CD8-positive, alpha-beta memory T cell (primary cell): ENCODE results near the gene SLC2A9. TPM values are rescaled to one million over a fixed set of nuclear protein-coding genes. Genes with fewer than 3 reads are reported as not detected.
"Not testable (repeated sequence)": the region's sequence is repeated elsewhere in the genome, so short reads cannot be mapped to it uniquely, and the experiment has no call there.

ENCODE experiments used
- CTCF ChIA-PET: fragments of 350-600 bp; sonication (Branson Sonifier 250); formaldehyde crosslinking; loops from one replicate; lab custom pipeline; 2021; ENCODE audit warnings: antibody characterized with exemption; lab: Charles Lee
- POLR2A ChIA-PET: fragments of 350-600 bp; sonication (Branson Sonifier 250); formaldehyde crosslinking; loops from one replicate; lab custom pipeline; 2021; ENCODE audit warnings: antibody characterized with exemption; lab: Charles Lee
- DNase-seq, 5 donors: peaks; one replicate each; pipeline versions ENCODE4 v3.0.0 to v3.0.0-alpha.2; 2020 to 2022; ENCODE audit warnings: mixed read lengths in 1 of 5
- H3K27ac ChIP-seq: one replicate; pipeline ENCODE4 v1.7.0; 2013; ENCODE audit warnings: low read depth, mild to moderate bottlenecking, low read length, moderate library complexity
- H3K27me3 ChIP-seq: 2 replicates; pipeline ENCODE4 v1.7.0; 2013; ENCODE audit warnings: low read length, mild to moderate bottlenecking; ENCODE audit not compliant: insufficient read depth, poor library complexity, severe bottlenecking
- H3K36me3 ChIP-seq: 2 replicates; pipeline ENCODE4 v1.7.0; 2013; ENCODE audit warnings: mild to moderate bottlenecking, low read length, moderate library complexity; ENCODE audit not compliant: insufficient read depth
- H3K4me1 ChIP-seq: 2 replicates; pipeline ENCODE4 v1.7.0; 2013; ENCODE audit warnings: mild to moderate bottlenecking, low read length, moderate library complexity; ENCODE audit not compliant: insufficient read depth
- H3K4me3 ChIP-seq: 2 replicates; pipeline ENCODE4 v1.7.0; 2013; ENCODE audit warnings: mild to moderate bottlenecking, low read length
- H3K9me3 ChIP-seq: 2 replicates; pipeline ENCODE4 v1.7.0; 2013; ENCODE audit warnings: mild to moderate bottlenecking, low read length
- H3K27ac Mint-ChIP-seq, 8 donors: one replicate each; pipeline ENCODE4 v1.8.0; 2020 to 2021; ENCODE audit warnings: mixed read lengths in 8 of 8, mild to moderate bottlenecking in 6 of 8, inconsistent platforms in 3 of 8, moderate library complexity in 3 of 8
- H3K27me3 Mint-ChIP-seq, 2 donors: one replicate each; pipeline ENCODE4 v1.8.0; 2020 to 2021; ENCODE audit warnings: mixed read lengths in 2 of 2, mild to moderate bottlenecking in 1 of 2, moderate library complexity in 1 of 2
- H3K36me3 Mint-ChIP-seq, 3 donors: one replicate each; pipeline ENCODE4 v1.8.0; 2020 to 2021; ENCODE audit warnings: mixed read lengths in 3 of 3, inconsistent platforms in 1 of 3, mild to moderate bottlenecking in 1 of 3
- H3K4me1 Mint-ChIP-seq, 3 donors: one replicate each; pipeline ENCODE4 v1.8.0; 2020 to 2021; ENCODE audit warnings: mixed read lengths in 3 of 3, inconsistent platforms in 1 of 3, mild to moderate bottlenecking in 1 of 3
- H3K4me3 Mint-ChIP-seq, 7 donors: one replicate each; pipeline ENCODE4 v1.8.0; 2020 to 2021; ENCODE audit warnings: mixed read lengths in 7 of 7, mild to moderate bottlenecking in 6 of 7, moderate library complexity in 4 of 7, inconsistent platforms in 2 of 7
- H3K9me3 Mint-ChIP-seq, 5 donors: one replicate each; pipeline ENCODE4 v1.8.0; 2020 to 2022; ENCODE audit warnings: mixed read lengths in 5 of 5, mild to moderate bottlenecking in 3 of 5, moderate library complexity in 2 of 5, inconsistent platforms in 1 of 5
- polyA plus RNA-seq: library from polyadenylated mRNA; unstranded; fragments of 300-500 nt; fragmentation: Illumina TruSeq; gene quantifications from one replicate; pipeline ENCODE4 v1.2.3, GENCODE V29; 2021
- total RNA-seq, 2 experiments: library from RNA; stranded (reverse); gene quantifications; one replicate each; pipeline ENCODE4 v1.2.3, GENCODE V29; 2021

Gene SLC2A9
- total and polyA plus RNA-seq, 3 experiments from 2014 or later, result 1.8 to 3.1 (median 3.0) TPM

GRCh38 chr4:9816285-9816684, 205.0 kb downstream of the SLC2A9 start:
- Mint-ChIP-seq H3K36me3 (no peaks in the 10 kb centered on the region), H3K4me3 (no peak overlapping the region), H3K4me1 (no peaks in the 10 kb centered on the region), H3K9me3 (peaks cover 0 to 5% (median 0%) of the 10 kb centered on the region in 5 donors), H3K27me3 (peaks cover 1 to 19% of the 10 kb centered on the region in 2 donors), H3K27ac (no peak overlapping the region)
- Histone ChIP-seq H3K27ac (no peak overlapping the region), H3K36me3 (no peaks in the 10 kb centered on the region), H3K4me1 (no peaks in the 10 kb centered on the region), H3K27me3 (no peaks in the 10 kb centered on the region), H3K4me3 (no peak overlapping the region), H3K9me3 (no peaks in the 10 kb centered on the region)
- no peak for DNase-seq
- POLR2A ChIA-PET, result no interaction called here
- CTCF ChIA-PET, result no interaction called here

- H3K9me3 ChIP-seq, result no peaks in the 10 kb centered on the region
- Mint-ChIP-seq H3K9me3 (peaks cover 0 to 4% (median 0%) of the 10 kb centered on the region in 5 donors), H3K4me1 (no peaks in the 10 kb centered on the region), H3K27ac (no peak overlapping the region), H3K4me3 (no peak overlapping the region), H3K27me3 (peaks cover 3 to 32% of the 10 kb centered on the region in 2 donors), H3K36me3 (no peaks in the 10 kb centered on the region)
- no peaks in the 10 kb centered on the region for H3K27me3 ChIP-seq
- no peak for DNase-seq
- no peak overlapping the region for H3K27ac ChIP-seq
- H3K4me1 ChIP-seq, result no peaks in the 10 kb centered on the region
- CTCF ChIA-PET, result no interaction called here
- H3K36me3 ChIP-seq, result no peaks in the 10 kb centered on the region
- no peak overlapping the region for H3K4me3 ChIP-seq
- POLR2A ChIA-PET, result no interaction called here
Measured at GRCh38 chr4:9812501-9813340, 208.6 kb downstream of the SLC2A9 start.

- Mint-ChIP-seq H3K36me3 (no peaks in the 10 kb centered on the region), H3K27me3 (peaks cover 3 to 32% of the 10 kb centered on the region in 2 donors), H3K4me3 (no peak overlapping the region), H3K27ac (no peak overlapping the region), H3K9me3 (peaks cover 0 to 4% (median 0%) of the 10 kb centered on the region in 5 donors), H3K4me1 (no peaks in the 10 kb centered on the region)
- no peak for DNase-seq
- H3K4me1 ChIP-seq, result no peaks in the 10 kb centered on the region
- CTCF ChIA-PET, result no interaction called here
- no peaks in the 10 kb centered on the region for H3K36me3 ChIP-seq
- no peak overlapping the region for H3K27ac ChIP-seq
- H3K4me3 ChIP-seq, result no peak overlapping the region
- H3K9me3 ChIP-seq, result no peaks in the 10 kb centered on the region
- no peaks in the 10 kb centered on the region for H3K27me3 ChIP-seq
- POLR2A ChIA-PET, result no interaction called here
Measured at GRCh38 chr4:9811806-9812205, 209.5 kb downstream of the SLC2A9 start.

GRCh38 chr4:9808077-9808476, 213.2 kb downstream of the SLC2A9 start:
- Histone ChIP-seq H3K27ac (no peak overlapping the region), H3K36me3 (no peaks in the 10 kb centered on the region), H3K9me3 (no peaks in the 10 kb centered on the region), H3K27me3 (no peaks in the 10 kb centered on the region), H3K4me3 (no peak overlapping the region), H3K4me1 (no peaks in the 10 kb centered on the region)
- no peaks in the 10 kb centered on the region for H3K9me3 Mint-ChIP-seq
- no peak overlapping the region for H3K4me3 Mint-ChIP-seq
- POLR2A ChIA-PET, result no interaction called here
- CTCF ChIA-PET, result no interaction called here
- H3K27me3 Mint-ChIP-seq, result peaks cover 4 to 21% of the 10 kb centered on the region in 2 donors
- no peak for DNase-seq
- no peaks in the 10 kb centered on the region for H3K4me1 Mint-ChIP-seq
- no peaks in the 10 kb centered on the region for H3K36me3 Mint-ChIP-seq
- no peak overlapping the region for H3K27ac Mint-ChIP-seq

- Mint-ChIP-seq H3K27ac (no peak overlapping the region), H3K27me3 (peaks cover 11% of the 10 kb centered on the region in 2 donors), H3K4me1 (no peaks in the 10 kb centered on the region), H3K9me3 (no peaks in the 10 kb centered on the region), H3K36me3 (no peaks in the 10 kb centered on the region), H3K4me3 (no peak overlapping the region)
- H3K27ac ChIP-seq, result no peak overlapping the region
- H3K9me3 ChIP-seq, result no peaks in the 10 kb centered on the region
- ChIA-PET POLR2A (no interaction called here), CTCF (no interaction called here)
- H3K4me3 ChIP-seq, result no peak overlapping the region
- H3K27me3 ChIP-seq, result no peaks in the 10 kb centered on the region
- no peak for DNase-seq
- no peaks in the 10 kb centered on the region for H3K36me3 ChIP-seq
- H3K4me1 ChIP-seq, result no peaks in the 10 kb centered on the region
Measured at GRCh38 chr4:9804918-9805317, 216.4 kb downstream of the SLC2A9 start.

GRCh38 chr4:9800848-9801247, 220.4 kb downstream of the SLC2A9 start:
- no peaks in the 10 kb centered on the region for H3K4me1 Mint-ChIP-seq
- Histone ChIP-seq H3K36me3 (no peaks in the 10 kb centered on the region), H3K9me3 (no peaks in the 10 kb centered on the region), H3K4me3 (no peak overlapping the region), H3K27me3 (no peaks in the 10 kb centered on the region), H3K4me1 (no peaks in the 10 kb centered on the region), H3K27ac (no peak overlapping the region)
- H3K27ac Mint-ChIP-seq, result no peak overlapping the region
- H3K9me3 Mint-ChIP-seq, result no peaks in the 10 kb centered on the region
- peaks cover 9 to 20% of the 10 kb centered on the region in 2 donors for H3K27me3 Mint-ChIP-seq
- CTCF ChIA-PET, result interaction anchor here (0.9 kb wide), 1 partner anchor 19 kb away, joined by 3 read pairs; no protein-coding TSS in a partner anchor
- POLR2A ChIA-PET, result no interaction called here
- H3K36me3 Mint-ChIP-seq, result no peaks in the 10 kb centered on the region
- no peak for DNase-seq
- H3K4me3 Mint-ChIP-seq, result no peak overlapping the region

GRCh38 chr4:9796641-9797040, 224.7 kb downstream of the SLC2A9 start:
- CTCF ChIA-PET, H3K36me3 Mint-ChIP-seq, H3K9me3 Mint-ChIP-seq, H3K4me1 ChIP-seq, DNase-seq, H3K36me3 ChIP-seq, H3K4me3 ChIP-seq, H3K9me3 ChIP-seq, H3K27me3 ChIP-seq, H3K4me3 Mint-ChIP-seq, H3K27ac Mint-ChIP-seq, H3K4me1 Mint-ChIP-seq, POLR2A ChIA-PET, H3K27ac ChIP-seq: not testable (repeated sequence)
- H3K27me3 Mint-ChIP-seq, result peaks cover 2 to 25% of the 10 kb centered on the region in 2 donors

GRCh38 chr4:9792381-9792780, 228.9 kb downstream of the SLC2A9 start:
- H3K27me3 Mint-ChIP-seq, result peaks cover 0 to 20% of the 10 kb centered on the region in 2 donors
- Histone ChIP-seq H3K27me3 (no peaks in the 10 kb centered on the region), H3K4me3 (no peak overlapping the region), H3K36me3 (no peaks in the 10 kb centered on the region), H3K27ac (no peak overlapping the region), H3K4me1 (no peaks in the 10 kb centered on the region), H3K9me3 (no peaks in the 10 kb centered on the region)
- CTCF ChIA-PET, result no interaction called here
- no peak overlapping the region for H3K4me3 Mint-ChIP-seq
- H3K4me1 Mint-ChIP-seq, result no peaks in the 10 kb centered on the region
- no peak for DNase-seq
- no peaks in the 10 kb centered on the region for H3K36me3 Mint-ChIP-seq
- POLR2A ChIA-PET, result no interaction called here
- no peak overlapping the region for H3K27ac Mint-ChIP-seq
- H3K9me3 Mint-ChIP-seq, result peaks cover 0 to 8% (median 4%) of the 10 kb centered on the region in 5 donors
